ENCODE measurements around the gene PLEKHG3.

PLEKHG3 gene

GRCh38 chr14:64734990-64735389 is 30.8 kb downstream of the PLEKHG3 start:
- no peak for DNase-seq (ENCODE audit: low read depth, low spot score)
- no peak overlapping the region for H3K4me3 ChIP-seq (ENCODE audit: low read length)

GRCh38 chr14:64736271-64737169 is 32.3 kb downstream of the PLEKHG3 start:
- no peak overlapping the region for H3K4me3 ChIP-seq (ENCODE audit: low read length)
- DNase-seq (ENCODE audit: low read depth, low spot score): no peak

GRCh38 chr14:64737391-64738280 is 33.4 kb downstream of the PLEKHG3 start:
- no peak overlapping the region for H3K4me3 ChIP-seq (ENCODE audit: low read length)

GRCh38 chr14:64738281-64738804 is 34.1 kb downstream of the PLEKHG3 start:
- no peak overlapping the region for H3K4me3 ChIP-seq (ENCODE audit: low read length)
- DNase-seq (ENCODE audit: low read depth, low spot score): no peak

More at GRCh38 chr14:64737391-64738280, 33.4 kb downstream of the PLEKHG3 start:
- DNase-seq (ENCODE audit: low read depth, low spot score): no peak

GRCh38 chr14:64741200-64741599 is 37.0 kb downstream of the PLEKHG3 start:
- DNase-seq (ENCODE audit: low read depth, low spot score): no peak
- H3K4me3 ChIP-seq (ENCODE audit: low read length): no peak overlapping the region

GRCh38 chr14:64741961-64742360 is 37.7 kb downstream of the PLEKHG3 start:
- DNase-seq (ENCODE audit: low read depth, low spot score): no peak
- no peak overlapping the region for H3K4me3 ChIP-seq (ENCODE audit: low read length)

- no peak for DNase-seq (ENCODE audit: low read depth, low spot score)
- H3K4me3 ChIP-seq (ENCODE audit: low read length): no peak overlapping the region
Observed at GRCh38 chr14:64743061-64743460, 38.8 kb downstream of the PLEKHG3 start.

- DNase-seq (ENCODE audit: low read depth, low spot score): no peak
- no peak overlapping the region for H3K4me3 ChIP-seq (ENCODE audit: low read length)
Observed at GRCh38 chr14:64745511-64746091, 41.4 kb downstream of the PLEKHG3 start.

- DNase-seq (ENCODE audit: low read depth, low spot score): no peak
- no peak overlapping the region for H3K4me3 ChIP-seq (ENCODE audit: low read length)
Observed at GRCh38 chr14:64746298-64747250, 42.4 kb downstream of the PLEKHG3 start.

GRCh38 chr14:64747327-64747726 is 43.1 kb downstream of the PLEKHG3 start:
- no peak for DNase-seq (ENCODE audit: low read depth, low spot score)
- H3K4me3 ChIP-seq (ENCODE audit: low read length): no peak overlapping the region

- no peak for DNase-seq (ENCODE audit: low read depth, low spot score)
- no peak overlapping the region for H3K4me3 ChIP-seq (ENCODE audit: low read length)
Observed at GRCh38 chr14:64748521-64748920, 44.3 kb downstream of the PLEKHG3 start.

- no peak for DNase-seq (ENCODE audit: low read depth, low spot score)
- H3K4me3 ChIP-seq (ENCODE audit: low read length): no peak overlapping the region
Observed at GRCh38 chr14:64748995-64749714, 44.9 kb downstream of the PLEKHG3 start.

GRCh38 chr14:64752909-64753308 is 48.7 kb downstream of the PLEKHG3 start:
- no peak for DNase-seq (ENCODE audit: low read depth, low spot score)
- H3K4me3 ChIP-seq (ENCODE audit: low read length): no peak overlapping the region

GRCh38 chr14:64753374-64753773 is 49.1 kb downstream of the PLEKHG3 start:
- H3K4me3 ChIP-seq (ENCODE audit: low read length): no peak overlapping the region
- no peak for DNase-seq (ENCODE audit: low read depth, low spot score)

GRCh38 chr14:64753999-64754398 is 49.8 kb downstream of the PLEKHG3 start:
- DNase-seq (ENCODE audit: low read depth, low spot score): no peak
- no peak overlapping the region for H3K4me3 ChIP-seq (ENCODE audit: low read length)

GRCh38 chr14:64754685-64755084 is 50.5 kb downstream of the PLEKHG3 start:
- H3K4me3 ChIP-seq (ENCODE audit: low read length): no peak overlapping the region
- no peak for DNase-seq (ENCODE audit: low read depth, low spot score)

GRCh38 chr14:64755781-64756221 is 51.6 kb downstream of the PLEKHG3 start:
- H3K4me3 ChIP-seq (ENCODE audit: low read length): no peak overlapping the region
- DNase-seq (ENCODE audit: low read depth, low spot score): peak; percentile 72

- no peak overlapping the region for H3K4me3 ChIP-seq (ENCODE audit: low read length)
- no peak for DNase-seq (ENCODE audit: low read depth, low spot score)
Observed at GRCh38 chr14:64756712-64757111, 52.5 kb downstream of the PLEKHG3 start.
